Measurements from ENCODE around the gene IQCN.

GRCh38 chr19:18322759-18323460 is 48.7 kb upstream of the IQCN start, which contains the start of gene LSM4:
- TF ChIP-seq CTCF (conservative IDR thresholded peaks at IDR 0.05; ENCODE audit: low read depth, low read length) (peak; percentile 44), POLR2A (IDR thresholded peaks at IDR 0.05; ENCODE audit: low read depth, low read length) (peak; percentile 54; the same call in 1 of the 2 replicates), MXI1 (IDR thresholded peaks at IDR 0.05; ENCODE audit: borderline replicate concordance, low read depth, low read length) (peak; percentile 86; the same call in 1 of the 2 replicates), RAD21 (IDR thresholded peaks at IDR 0.05; ENCODE audit: low read length) (peak; percentile 48), MAFK (IDR thresholded peaks at IDR 0.05; ENCODE audit: low read depth, low read length) (no peak), SMC3 (IDR thresholded peaks at IDR 0.05; ENCODE audit: low read depth, low read length) (peak; percentile 58), NFE2L2 (IDR thresholded peaks at IDR 0.05; ENCODE audit: low read depth, low read length) (0 out of 2 replicates have a peak, but pooled peaks have one; percentile 1), BHLHE40 (IDR thresholded peaks at IDR 0.05; ENCODE audit: low read depth, low read length) (no peak; the same call in 1 of the 2 replicates), ELK1 (IDR thresholded peaks at IDR 0.05; ENCODE audit: borderline replicate concordance, low read depth, low read length) (no peak)

All from IMR-90 (cell line).